Activated naive CD4-positive, alpha-beta T cell treated with anti-CD3 and anti-CD28 coated beads, Interleukin-2, amount 50 U/mL, for 16 hours (primary cell): ENCODE data around the gene ARHGAP6.
"Not testable (repeated sequence)": the region's sequence is repeated elsewhere in the genome, so short reads cannot be mapped to it uniquely, and the experiment has no call there.

Experiments used
- DNase-seq: peaks from one replicate; pipeline ENCODE4 v3.0.0-alpha.2; 2020

The ARHGAP6 gene

DNA sequence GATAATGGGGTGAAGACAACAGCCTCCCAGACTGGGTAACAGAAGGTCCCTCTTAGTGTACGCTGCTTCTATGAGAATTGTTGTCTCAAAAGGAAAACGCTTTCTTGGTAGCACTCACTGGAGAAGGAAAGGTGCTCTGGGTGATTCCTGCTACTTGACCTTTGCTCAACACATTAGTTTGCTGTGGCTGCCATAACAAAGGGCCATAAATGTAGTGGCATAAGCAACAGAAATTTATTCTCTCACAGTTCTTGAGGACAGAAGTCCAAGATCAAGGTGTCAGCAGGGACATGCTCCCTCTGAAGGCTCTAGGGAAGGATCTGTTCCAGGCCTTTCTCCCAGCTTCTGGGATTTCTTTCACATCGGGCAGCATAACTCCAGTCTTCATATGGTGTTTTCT is 535.6 kb downstream of the ARHGAP6 start:
- DNase-seq, result no peak

- DNase-seq, result no peak
Observed at GRCh38 chrX:11129534-11130105, 536.1 kb downstream of the ARHGAP6 start.

DNA sequence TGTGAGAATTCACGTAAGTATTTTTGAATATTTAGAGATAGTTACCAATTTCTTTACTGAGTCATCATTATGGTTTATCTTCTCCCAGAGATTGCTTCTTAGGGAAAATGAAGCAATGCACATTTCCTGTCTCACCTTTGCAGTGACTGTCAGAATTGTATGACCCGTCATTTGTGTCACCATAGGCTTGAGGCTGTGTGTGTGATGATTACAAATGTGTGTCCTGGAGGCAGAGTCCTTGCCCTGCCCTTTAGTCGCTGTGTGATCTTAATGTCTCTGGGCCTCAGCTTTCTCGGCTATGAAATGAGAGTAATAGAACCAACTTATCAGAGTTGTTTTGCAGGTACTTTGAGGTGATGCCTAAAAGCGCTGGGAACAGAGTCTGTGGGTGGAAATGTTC is 540.7 kb downstream of the ARHGAP6 start:
- DNase-seq, result no peak

DNA sequence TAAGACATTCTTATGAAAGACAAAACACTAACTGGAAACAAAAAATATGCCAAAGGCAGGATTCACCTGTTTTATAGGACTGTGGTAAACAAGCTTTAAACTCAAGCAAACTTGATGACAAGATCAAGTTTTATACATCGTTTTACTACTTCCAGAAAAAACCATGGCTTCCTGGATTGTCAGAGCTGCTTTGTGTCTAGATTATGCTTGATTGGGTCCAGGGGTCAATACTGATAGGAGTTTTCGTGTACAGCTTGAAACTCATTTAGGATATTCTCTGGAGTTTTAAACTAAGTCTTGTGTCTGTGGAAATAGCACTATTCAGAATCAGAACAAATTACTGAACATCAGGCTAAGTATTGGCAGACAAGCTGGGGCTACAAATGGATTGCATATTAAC is 541.6 kb downstream of the ARHGAP6 start:
- DNase-seq, result no peak

DNA sequence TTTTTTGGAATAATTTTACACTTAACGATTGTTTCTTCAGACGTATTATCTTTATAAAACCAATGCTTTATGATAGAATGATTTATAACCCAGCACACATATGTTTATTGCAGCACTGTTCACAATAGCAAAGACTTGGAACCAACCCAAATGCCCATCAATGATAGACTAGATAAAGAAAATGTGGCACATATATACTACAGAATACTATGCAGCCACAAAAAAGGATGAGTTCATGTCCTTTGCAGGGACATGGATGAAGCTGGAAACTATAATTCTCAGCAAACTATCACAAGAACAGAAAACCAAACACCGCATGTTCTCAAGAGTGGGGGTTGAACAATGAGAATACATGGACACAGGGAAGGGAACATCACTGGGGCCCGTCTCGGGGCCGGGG is 542.6 kb downstream of the ARHGAP6 start:
- DNase-seq, result not testable (repeated sequence)

GRCh38 chrX:11119313-11119943 is 546.3 kb downstream of the ARHGAP6 start:
- no peak for DNase-seq

DNA sequence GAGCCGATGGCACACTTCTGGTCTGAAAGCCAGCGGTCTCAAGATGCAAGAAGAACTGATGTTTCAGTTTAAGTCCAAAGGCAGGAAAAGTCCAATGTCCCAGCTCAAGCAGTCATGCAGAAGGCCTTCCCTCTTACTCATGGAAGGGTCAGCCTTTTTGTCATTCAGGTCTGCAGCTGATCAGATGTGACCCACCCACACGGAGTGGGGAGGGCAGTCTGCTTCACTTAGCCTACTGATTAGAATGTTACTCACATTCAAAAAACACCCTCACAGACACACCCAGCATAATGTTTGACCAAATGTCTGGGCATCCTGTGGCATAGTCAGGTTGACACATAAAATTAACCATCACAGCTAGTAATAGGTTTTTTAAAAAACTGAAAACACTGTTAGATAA is 548.0 kb downstream of the ARHGAP6 start:
- DNase-seq, result no peak

GRCh38 chrX:11113731-11114130 is 552.0 kb downstream of the ARHGAP6 start:
- DNase-seq, result no peak

DNA sequence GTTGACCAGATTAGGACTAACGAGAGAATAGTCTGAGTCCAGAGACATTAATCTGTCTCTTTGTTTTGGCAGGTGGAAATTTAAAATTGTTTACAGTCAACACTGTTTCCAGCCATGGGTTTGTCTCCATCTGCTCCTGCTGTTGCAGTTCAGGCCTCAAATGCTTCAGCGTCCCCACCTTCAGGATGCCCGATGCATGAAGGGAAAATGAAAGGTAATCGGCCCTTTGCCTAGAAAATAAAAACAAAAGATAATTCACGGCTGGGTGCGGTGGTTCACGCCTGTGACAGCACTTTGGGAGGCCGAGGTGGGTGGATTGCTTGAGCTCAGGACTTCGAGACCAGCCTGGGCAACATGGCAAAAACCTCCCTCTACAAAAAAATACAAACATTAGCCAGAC is 553.8 kb downstream of the ARHGAP6 start:
- no peak for DNase-seq

- DNase-seq, result peak; percentile 82
Observed at GRCh38 chrX:11111037-11111851, 554.5 kb downstream of the ARHGAP6 start, which contains the start of gene HCCS. HCCS (plus strand) TSS chrX:11111332; CDS start chrX:11112061, 729 bp downstream.

DNA sequence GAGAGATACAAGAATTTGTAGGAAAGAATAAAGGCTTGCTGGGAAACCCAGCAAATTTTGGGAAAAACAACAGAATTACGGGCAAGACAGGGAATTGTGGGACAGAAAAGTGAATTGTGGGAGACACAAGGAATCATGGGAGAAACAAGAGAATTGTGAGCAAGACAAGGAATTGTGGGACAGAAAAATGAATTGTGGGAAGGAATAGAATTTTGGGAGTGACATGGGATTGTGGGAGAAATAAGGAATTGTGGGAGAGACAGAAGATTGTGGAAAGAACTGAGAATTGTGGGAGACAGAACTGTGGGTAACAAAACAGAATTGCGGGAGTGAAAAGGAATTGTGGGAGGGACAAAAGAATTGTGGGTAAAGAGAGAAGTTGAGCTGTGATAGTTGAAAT is 555.8 kb downstream of the ARHGAP6 start:
- DNase-seq, result no peak

GRCh38 chrX:11108253-11108941 is 557.3 kb downstream of the ARHGAP6 start:
- DNase-seq, result no peak

DNA sequence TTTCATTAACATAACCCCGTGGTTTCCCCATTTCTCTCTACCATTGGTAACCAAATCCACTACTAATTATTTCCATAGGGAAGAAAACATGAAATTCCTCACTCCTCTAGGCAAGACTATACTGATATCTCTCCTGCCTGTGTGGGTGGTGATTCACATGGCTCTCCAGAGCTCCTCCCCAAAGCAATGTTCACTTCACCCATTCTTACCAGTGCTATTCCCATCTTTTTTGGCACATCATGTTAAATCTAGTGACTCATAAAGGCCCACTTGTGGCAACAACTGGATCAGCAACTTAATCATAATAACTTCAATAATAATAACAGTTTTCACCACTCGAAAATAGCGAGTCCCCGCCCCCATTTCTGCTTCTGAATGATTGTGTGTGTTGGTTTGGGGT is 560.6 kb downstream of the ARHGAP6 start:
- DNase-seq, result no peak

- no peak for DNase-seq
Observed at GRCh38 chrX:11103751-11104150, 562.0 kb downstream of the ARHGAP6 start.

DNA sequence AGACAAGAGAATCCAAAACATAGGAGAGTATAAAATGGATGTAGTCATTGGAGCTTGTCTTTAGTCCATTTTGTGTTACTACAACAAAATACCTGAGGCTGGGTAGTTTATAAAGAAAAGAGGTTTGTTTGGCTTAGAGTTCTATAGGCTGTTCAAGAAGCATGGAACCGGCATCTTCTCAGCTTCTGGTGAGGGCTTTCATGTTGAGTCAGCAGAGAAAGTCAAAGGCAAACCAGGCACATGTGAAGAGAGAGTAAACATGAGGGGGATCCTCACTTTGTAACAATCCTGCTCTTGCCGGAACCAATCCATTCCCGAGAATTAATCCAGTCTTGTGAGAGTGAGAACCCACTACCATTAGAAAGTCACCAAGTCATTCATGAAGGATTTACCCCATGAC is 562.7 kb downstream of the ARHGAP6 start:
- no peak for DNase-seq

GRCh38 chrX:11100281-11101035 is 565.3 kb downstream of the ARHGAP6 start:
- DNase-seq, result no peak

- no peak for DNase-seq
Observed at GRCh38 chrX:11099465-11099864, 566.3 kb downstream of the ARHGAP6 start.

DNA sequence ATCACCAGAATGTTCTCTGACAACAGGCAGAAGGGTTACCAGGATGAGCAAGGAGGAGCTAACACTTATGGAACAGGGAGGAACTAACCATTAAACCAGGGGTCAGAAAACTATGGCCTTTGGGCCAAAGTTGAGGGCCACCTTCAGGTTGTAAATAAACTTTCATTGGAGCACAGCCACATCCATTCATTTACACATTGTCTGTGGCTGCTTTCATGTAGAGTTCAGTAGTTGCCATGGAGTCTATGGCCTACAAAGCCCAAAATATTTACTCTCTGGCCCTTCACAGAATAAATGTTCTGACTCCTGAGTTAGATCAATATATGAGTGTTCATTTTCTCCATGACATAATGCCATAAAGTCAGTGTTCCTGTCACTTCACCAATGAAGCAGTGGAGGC is 567.8 kb downstream of the ARHGAP6 start:
- no peak for DNase-seq

- no peak for DNase-seq
Observed at GRCh38 chrX:11089802-11090201, 575.9 kb downstream of the ARHGAP6 start.
